ENCODE data around the gene CSKMT. TPM values are rescaled to one million over a fixed set of nuclear protein-coding genes. Genes with fewer than 3 reads are reported as not detected.
A peak's percentile ranks its signal among the peaks of the same experiment; 100 is the strongest.

CSKMT gene
- total and polyA plus RNA-seq, 5 donors from 2014 or later: 1.9 to 12.3 (median 3.1) TPM

DNA sequence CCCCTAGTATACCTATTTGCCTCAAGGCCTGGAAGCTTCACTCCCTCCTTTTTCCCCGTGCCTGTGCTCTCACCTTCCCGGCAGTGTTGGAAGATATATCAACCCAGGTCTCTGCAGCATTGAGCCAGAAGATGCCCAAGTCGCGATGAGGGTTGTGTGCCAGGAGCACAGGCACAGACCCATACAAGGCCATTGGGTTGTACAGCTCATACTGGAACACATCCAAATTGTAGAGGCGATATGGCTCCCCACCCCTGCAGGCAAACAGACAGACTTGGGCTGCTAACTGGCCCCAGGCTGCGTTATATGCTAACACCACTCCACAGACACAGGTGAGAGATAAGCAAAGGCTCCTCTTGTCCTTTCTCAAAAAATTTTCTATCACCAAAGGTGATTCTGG lies 32.6 kb upstream of the CSKMT start:
- Histone ChIP-seq H3K4me1 (ENCODE audit: control insufficient read depth, insufficient read depth, low read length, poor library complexity, severe bottlenecking) (peaks cover 4% of the 10 kb centered on the region), H3K4me3 (ENCODE audit: low read depth, low read length) (no peak overlapping the region), H3K36me3 (ENCODE audit: control insufficient read depth, insufficient read depth, low read length) (peaks cover 83% of the 10 kb centered on the region), H3K27ac (ENCODE audit: insufficient read depth, low read length, poor library complexity, severe bottlenecking) (no peak overlapping the region), H3K27me3 (ENCODE audit: control insufficient read depth, insufficient read depth, low read length) (no peaks in the 10 kb centered on the region), H3K9me3 (ENCODE audit: control insufficient read depth in 2 of 2, low read length in 2 of 2) (no peaks in the 10 kb centered on the region)
- peaks cover 52% of the 10 kb centered on the region for H3K36me3 Mint-ChIP-seq
- no peaks in the 10 kb centered on the region for H3K9me3 Mint-ChIP-seq
- peak overlapping the region in 1 of 3 donors; percentile 81 for H3K27ac Mint-ChIP-seq
- no peaks in the 10 kb centered on the region for H3K27me3 Mint-ChIP-seq
- ATAC-seq (ENCODE audit: low read depth in 2 of 2) (no peak), DNase-seq (no peak)
- no peak overlapping the region for H3K4me3 Mint-ChIP-seq
- H3K4me1 Mint-ChIP-seq: peaks cover 0 to 30% (median 13%) of the 10 kb centered on the region in 4 donors

DNA sequence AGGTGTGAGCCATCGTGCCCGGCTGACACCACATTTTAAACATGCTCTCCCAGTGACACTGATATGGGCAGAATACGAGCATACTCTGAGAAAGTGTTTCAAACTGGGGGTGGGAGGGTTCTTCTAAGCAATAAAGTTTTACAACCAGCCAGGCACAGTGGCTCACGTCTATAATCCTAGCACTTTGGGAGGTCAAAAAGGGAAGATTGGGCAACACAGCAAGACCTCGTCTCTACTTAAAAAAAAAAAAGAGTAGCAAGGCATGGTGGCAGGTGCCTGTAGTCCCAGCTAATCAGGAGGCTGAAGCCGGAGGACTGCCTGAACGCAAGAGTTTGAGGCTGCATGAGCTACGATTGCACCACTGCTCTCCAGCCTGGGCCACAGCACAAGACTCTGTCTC lies 20.9 kb upstream of the CSKMT start:
- no peak for DNase-seq
- Mint-ChIP-seq H3K27ac (peak overlapping the region; percentile 17 to 63 (median 59)), H3K9me3 (no peaks in the 10 kb centered on the region), H3K36me3 (peaks cover 6% of the 10 kb centered on the region), H3K27me3 (no peaks in the 10 kb centered on the region), H3K4me3 (peak overlapping the region in 3 of 4 donors; percentile 41 to 95 (median 61)), H3K4me1 (peaks cover 11 to 50% (median 18%) of the 10 kb centered on the region in 4 donors)
- peaks cover 29% of the 10 kb centered on the region for H3K4me1 ChIP-seq (ENCODE audit: control insufficient read depth, insufficient read depth, low read length, poor library complexity, severe bottlenecking)
- H3K9me3 ChIP-seq (ENCODE audit: control insufficient read depth in 2 of 2, low read length in 2 of 2): no peaks in the 10 kb centered on the region
- no peak overlapping the region for H3K27ac ChIP-seq (ENCODE audit: insufficient read depth, low read length, poor library complexity, severe bottlenecking)
- H3K4me3 ChIP-seq (ENCODE audit: low read depth, low read length): no peak overlapping the region
- peaks cover 14% of the 10 kb centered on the region for H3K36me3 ChIP-seq (ENCODE audit: control insufficient read depth, insufficient read depth, low read length)
- H3K27me3 ChIP-seq (ENCODE audit: control insufficient read depth, insufficient read depth, low read length): no peaks in the 10 kb centered on the region
- no peak for ATAC-seq (ENCODE audit: low read depth in 2 of 2)

DNA sequence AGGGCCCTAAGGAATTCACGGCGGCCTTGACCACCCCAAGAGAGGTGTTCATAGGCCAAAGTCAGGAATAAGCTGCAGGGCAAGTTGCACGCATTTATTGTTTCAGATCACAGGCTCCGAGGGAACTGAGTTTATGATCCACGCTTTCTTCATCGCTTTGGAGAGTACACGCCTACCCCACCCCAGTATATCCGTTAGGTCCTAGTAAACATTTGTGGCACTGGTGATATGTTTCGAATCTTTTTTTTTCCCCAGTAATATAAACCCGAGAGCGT lies 19.5 kb upstream of the CSKMT start:
- no peaks in the 10 kb centered on the region for H3K9me3 Mint-ChIP-seq

DNA sequence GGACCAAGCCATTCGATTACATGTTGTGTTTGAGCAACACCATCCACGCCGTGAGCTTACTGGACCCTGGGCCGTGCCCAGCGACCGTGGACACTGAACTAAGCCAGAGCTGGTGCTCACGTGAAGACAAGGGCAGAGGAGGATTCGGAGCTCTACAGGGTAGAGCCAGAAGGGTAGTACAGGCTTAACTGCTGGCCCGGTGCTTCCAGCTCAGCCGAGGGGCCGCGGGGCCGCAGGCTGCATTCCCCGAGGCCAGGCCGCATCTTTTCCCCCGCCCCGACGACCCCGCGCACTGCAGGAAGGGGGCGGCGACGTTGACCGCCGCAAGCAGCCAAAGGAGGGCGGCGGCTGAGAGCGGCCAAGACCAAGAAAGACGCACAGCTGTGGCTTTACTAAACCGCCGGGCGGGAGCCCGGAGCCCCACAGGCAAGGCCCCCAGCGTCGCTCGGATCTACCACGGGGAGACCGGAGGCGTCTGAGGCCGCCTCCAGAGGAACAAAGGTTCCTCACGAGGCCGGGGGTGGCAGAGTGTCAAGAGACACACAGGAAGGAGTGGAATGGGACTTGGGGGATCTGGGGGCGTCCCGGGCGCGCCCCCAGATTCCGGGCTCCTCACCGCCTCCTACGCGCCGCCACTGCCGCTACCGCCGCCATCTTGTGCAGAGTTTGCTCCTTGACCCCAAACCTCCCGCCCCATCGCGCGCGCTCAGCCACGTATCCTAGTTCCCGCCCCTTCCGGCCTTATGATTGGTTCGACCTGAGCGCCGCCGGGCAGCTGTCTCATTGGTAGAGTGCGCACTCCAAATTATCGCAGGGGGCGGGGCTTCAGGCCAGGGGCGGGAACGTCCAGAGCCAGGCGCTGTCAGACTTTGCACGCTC lies 18.9 kb upstream of the CSKMT start, which contains the start of gene GANAB:
GANAB (minus strand) TSS at position 668 of the 879 bp plus-strand sequence; CDS start at position 654, 14 bp downstream.
- Mint-ChIP-seq H3K4me3 (peak within 1 kb of the TSS; percentile 95 to 97 (median 96)), H3K36me3 (no peaks in the 10 kb centered on the region), H3K27me3 (no peaks in the 10 kb centered on the region), H3K27ac (peak within 1 kb of the TSS; percentile 76 to 98 (median 95)), H3K4me1 (peaks cover 0 to 48% (median 13%) of the 10 kb centered on the region in 4 donors), H3K9me3 (no peaks in the 10 kb centered on the region)
- Histone ChIP-seq H3K4me3 (ENCODE audit: low read depth, low read length) (peak within 1 kb of the TSS; percentile 87), H3K4me1 (ENCODE audit: control insufficient read depth, insufficient read depth, low read length, poor library complexity, severe bottlenecking) (peaks cover 27% of the 10 kb centered on the region), H3K36me3 (ENCODE audit: control insufficient read depth, insufficient read depth, low read length) (peaks cover 19% of the 10 kb centered on the region), H3K27ac (ENCODE audit: insufficient read depth, low read length, poor library complexity, severe bottlenecking) (peak within 1 kb of the TSS; percentile 92), H3K27me3 (ENCODE audit: control insufficient read depth, insufficient read depth, low read length) (no peaks in the 10 kb centered on the region), H3K9me3 (ENCODE audit: control insufficient read depth in 2 of 2, low read length in 2 of 2) (no peaks in the 10 kb centered on the region)
- ATAC-seq (ENCODE audit: low read depth in 2 of 2) (peak; percentile 99), DNase-seq (peak; percentile 97 to 99 (median 99))

More for the DNA sequence above, 19.5 kb upstream of the CSKMT start:
- Histone ChIP-seq H3K27ac (ENCODE audit: insufficient read depth, low read length, poor library complexity, severe bottlenecking) (peak overlapping the region; percentile 92), H3K4me1 (ENCODE audit: control insufficient read depth, insufficient read depth, low read length, poor library complexity, severe bottlenecking) (peaks cover 29% of the 10 kb centered on the region), H3K27me3 (ENCODE audit: control insufficient read depth, insufficient read depth, low read length) (no peaks in the 10 kb centered on the region), H3K9me3 (ENCODE audit: control insufficient read depth in 2 of 2, low read length in 2 of 2) (no peaks in the 10 kb centered on the region), H3K4me3 (ENCODE audit: low read depth, low read length) (peak overlapping the region; percentile 87), H3K36me3 (ENCODE audit: control insufficient read depth, insufficient read depth, low read length) (peaks cover 19% of the 10 kb centered on the region)
- Mint-ChIP-seq H3K4me1 (peaks cover 5 to 49% (median 13%) of the 10 kb centered on the region in 4 donors), H3K36me3 (no peaks in the 10 kb centered on the region), H3K27ac (peak overlapping the region; percentile 76 to 98 (median 95)), H3K4me3 (peak overlapping the region; percentile 95 to 97 (median 96)), H3K27me3 (no peaks in the 10 kb centered on the region)
- DNase-seq (peak in 1 of 3 donors; percentile 39), ATAC-seq (ENCODE audit: low read depth in 2 of 2) (no peak)

DNA sequence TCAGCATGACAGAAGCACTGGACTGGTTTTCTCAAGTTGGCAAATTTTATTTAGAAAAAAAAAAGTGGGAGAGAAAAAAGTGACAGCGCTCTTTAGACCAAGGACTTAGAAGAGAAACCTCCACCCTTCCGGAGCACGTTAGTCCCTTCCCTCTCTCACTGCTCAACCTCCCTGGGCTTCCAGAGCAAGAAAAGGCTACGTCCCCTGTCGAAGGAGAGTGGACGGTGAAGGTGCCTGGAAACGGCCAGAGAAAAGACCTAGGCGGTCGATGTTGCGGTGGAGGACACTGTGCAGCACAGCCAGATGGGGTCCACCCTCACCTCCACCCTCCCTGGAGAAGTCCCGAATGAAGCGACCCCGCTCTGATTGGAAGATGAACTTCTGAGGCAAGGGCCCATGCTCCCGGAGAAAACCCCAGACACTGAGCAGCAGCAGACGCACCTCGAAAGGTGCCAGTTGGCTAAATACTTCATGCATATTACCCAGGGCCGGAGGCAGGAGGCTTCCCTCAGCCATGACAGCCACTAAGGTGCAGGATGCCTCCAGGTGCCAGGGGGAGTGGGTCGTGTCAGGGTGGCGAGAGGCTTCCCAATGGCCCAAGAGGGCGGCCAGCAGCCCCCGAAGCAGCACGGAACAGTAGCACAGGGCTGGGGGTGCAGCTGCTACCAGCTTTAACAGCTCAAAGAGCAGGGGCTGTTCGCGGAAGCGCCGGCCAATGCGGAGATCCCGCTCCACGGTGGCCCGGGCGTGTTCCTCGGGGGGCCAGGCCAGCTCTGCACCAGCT lies 18.1 kb upstream of the CSKMT start:
- ATAC-seq (ENCODE audit: low read depth in 2 of 2) (no peak), DNase-seq (no peak)
- Mint-ChIP-seq H3K9me3 (no peaks in the 10 kb centered on the region), H3K27me3 (no peaks in the 10 kb centered on the region), H3K4me1 (peaks cover 0 to 50% (median 13%) of the 10 kb centered on the region in 4 donors), H3K36me3 (no peaks in the 10 kb centered on the region), H3K4me3 (peak overlapping the region; percentile 95 to 97 (median 96)), H3K27ac (peak overlapping the region; percentile 76 to 98 (median 95))
- H3K36me3 ChIP-seq (ENCODE audit: control insufficient read depth, insufficient read depth, low read length): peaks cover 19% of the 10 kb centered on the region
- H3K4me3 ChIP-seq (ENCODE audit: low read depth, low read length): peak overlapping the region; percentile 72
- H3K4me1 ChIP-seq (ENCODE audit: control insufficient read depth, insufficient read depth, low read length, poor library complexity, severe bottlenecking): peaks cover 32% of the 10 kb centered on the region
- no peaks in the 10 kb centered on the region for H3K9me3 ChIP-seq (ENCODE audit: control insufficient read depth in 2 of 2, low read length in 2 of 2)
- H3K27ac ChIP-seq (ENCODE audit: insufficient read depth, low read length, poor library complexity, severe bottlenecking): peak overlapping the region; percentile 92
- H3K27me3 ChIP-seq (ENCODE audit: control insufficient read depth, insufficient read depth, low read length): no peaks in the 10 kb centered on the region

DNA sequence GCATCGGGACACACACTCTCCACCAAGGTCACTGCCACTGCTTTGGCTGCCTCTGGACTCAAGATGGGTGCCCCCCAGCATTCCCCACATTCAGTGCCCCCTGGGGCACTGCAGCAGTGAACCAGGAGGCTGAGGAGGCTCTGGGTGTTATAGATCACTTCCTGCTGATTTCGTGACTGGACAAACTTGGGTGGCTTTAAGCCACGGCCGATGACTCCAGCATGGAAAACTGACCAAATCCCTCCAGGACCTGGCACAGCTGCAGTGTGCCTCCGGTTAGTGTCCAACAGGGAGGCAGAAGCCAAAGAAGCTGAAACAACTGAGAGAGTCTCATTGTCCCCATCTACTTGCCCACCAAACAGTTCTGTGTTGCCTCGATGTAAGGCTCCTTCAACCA lies 17.5 kb upstream of the CSKMT start:
- Histone ChIP-seq H3K27ac (ENCODE audit: insufficient read depth, low read length, poor library complexity, severe bottlenecking) (no peak overlapping the region), H3K4me1 (ENCODE audit: control insufficient read depth, insufficient read depth, low read length, poor library complexity, severe bottlenecking) (peaks cover 38% of the 10 kb centered on the region), H3K36me3 (ENCODE audit: control insufficient read depth, insufficient read depth, low read length) (peaks cover 17% of the 10 kb centered on the region), H3K9me3 (ENCODE audit: control insufficient read depth in 2 of 2, low read length in 2 of 2) (no peaks in the 10 kb centered on the region), H3K4me3 (ENCODE audit: low read depth, low read length) (no peak overlapping the region), H3K27me3 (ENCODE audit: control insufficient read depth, insufficient read depth, low read length) (no peaks in the 10 kb centered on the region)
- Mint-ChIP-seq H3K9me3 (no peaks in the 10 kb centered on the region), H3K27me3 (no peaks in the 10 kb centered on the region), H3K36me3 (no peaks in the 10 kb centered on the region), H3K27ac (no peak overlapping the region), H3K4me3 (no peak overlapping the region), H3K4me1 (peaks cover 4 to 54% (median 17%) of the 10 kb centered on the region in 4 donors)
- no peak for DNase-seq
- ATAC-seq (ENCODE audit: low read depth in 2 of 2): no peak

DNA sequence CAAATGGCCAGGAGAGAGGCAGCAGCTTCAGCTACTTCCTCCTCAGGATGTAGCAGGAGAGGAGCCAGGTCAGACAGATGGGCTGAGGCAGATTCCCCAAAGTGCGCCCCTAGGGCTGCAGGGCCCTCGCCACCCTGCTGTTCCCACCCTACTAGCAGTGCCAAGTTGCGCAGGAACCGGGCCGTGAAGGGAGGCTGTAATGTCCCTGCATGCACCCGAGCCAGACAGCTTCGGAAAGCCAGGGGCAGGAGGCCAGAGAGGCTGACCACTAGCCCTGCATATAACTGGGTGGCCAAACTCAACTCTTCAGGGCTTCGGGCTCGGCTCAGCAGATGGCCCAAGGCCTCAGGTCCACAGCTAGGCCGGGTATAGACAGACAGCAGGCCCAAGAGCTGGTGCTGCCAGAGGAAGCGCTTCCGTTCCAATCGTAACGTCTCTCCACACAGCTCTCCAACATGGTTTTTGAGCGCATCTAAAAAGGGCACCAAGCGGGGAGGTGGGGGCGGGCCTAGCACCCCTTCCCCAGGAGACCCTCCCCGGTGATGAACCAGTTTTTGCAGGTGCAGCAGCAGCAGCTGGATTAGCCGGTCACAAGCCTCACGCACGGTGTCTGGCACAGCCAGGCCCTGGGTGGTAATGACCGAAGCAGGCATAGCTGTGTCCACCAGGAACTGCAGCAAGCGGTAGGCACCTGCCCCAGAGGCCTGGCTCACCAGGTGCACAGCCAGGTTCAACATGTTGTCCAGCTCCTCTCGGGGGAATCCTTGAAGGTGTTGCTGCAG lies 16.7 kb upstream of the CSKMT start:
- H3K36me3 ChIP-seq (ENCODE audit: control insufficient read depth, insufficient read depth, low read length): peaks cover 12% of the 10 kb centered on the region
- no peaks in the 10 kb centered on the region for H3K27me3 ChIP-seq (ENCODE audit: control insufficient read depth, insufficient read depth, low read length)
- Mint-ChIP-seq H3K27ac (no peak overlapping the region), H3K27me3 (peaks cover 2% of the 10 kb centered on the region), H3K36me3 (no peaks in the 10 kb centered on the region), H3K4me3 (no peak overlapping the region), H3K9me3 (no peaks in the 10 kb centered on the region), H3K4me1 (peaks cover 6 to 52% (median 21%) of the 10 kb centered on the region in 4 donors)
- H3K4me1 ChIP-seq (ENCODE audit: control insufficient read depth, insufficient read depth, low read length, poor library complexity, severe bottlenecking): peaks cover 44% of the 10 kb centered on the region
- H3K4me3 ChIP-seq (ENCODE audit: low read depth, low read length): no peak overlapping the region
- DNase-seq (no peak), ATAC-seq (ENCODE audit: low read depth in 2 of 2) (no peak)
- H3K27ac ChIP-seq (ENCODE audit: insufficient read depth, low read length, poor library complexity, severe bottlenecking): no peak overlapping the region
- no peaks in the 10 kb centered on the region for H3K9me3 ChIP-seq (ENCODE audit: control insufficient read depth in 2 of 2, low read length in 2 of 2)

Data from CD4-positive, CD25-positive, alpha-beta regulatory T cell (primary cell).